HCT116 (cell line): ENCODE data around the gene JAGN1. TPM values are rescaled to one million over a fixed set of nuclear protein-coding genes. Genes with fewer than 3 reads are reported as not detected.

Experiments
- ATAC-seq: fragments of 200-7000 bp; cut with Tn5 transposase; 2 replicates; pipeline ENCODE4 v1.9.1; 2020; ENCODE audit warnings: mild to moderate bottlenecking, moderate library complexity
- BruUV-seq: library from RNA; stranded (reverse); fragments of 400-500 nt; replicated peaks from 2 replicates; lab custom pipeline; 2021; lab: Mats Ljungman, UMichigan
- CTCF ChIA-PET: fragments of 300-600 bp; sonication (Branson Sonifier 250); formaldehyde crosslinking; loops from one replicate; lab custom pipeline; 2021; ENCODE audit warnings: antibody characterized with exemption; lab: Charles Lee
- POLR2A ChIA-PET: fragments of 300-600, 350-600 bp; sonication (Branson Sonifier 250); formaldehyde crosslinking; loops from one replicate; lab custom pipeline; 2021; ENCODE audit warnings: antibody characterized with exemption; lab: Charles Lee
- RAD21 ChIA-PET, 2 experiments: fragments of 300-600 bp; sonication (Branson Sonifier 250); formaldehyde crosslinking; loops; one replicate each; lab custom pipeline; 2023; ENCODE audit warnings: low total read pairs in 2 of 2; ENCODE audit not compliant: uncharacterized antibody in 2 of 2, unreplicated experiment in 2 of 2, low non-redundant PET in 1 of 2; lab: Charles Lee
- DNase-seq: peaks from one replicate; pipeline ENCODE4 v3.0.0-alpha.2; 2010; ENCODE audit warnings: low read depth, low spot score
- H2AFZ ChIP-seq: fragments of 200-600 bp; shearing (Covaris generic), sonication (generic); 2 replicates; pipeline ENCODE4 v1.6.1; 2017; ENCODE audit warnings: low read depth, mixed run types, mixed read lengths, antibody characterized with exemption, low read length; ENCODE audit not compliant: poor library complexity, severe bottlenecking
- H3K27ac ChIP-seq: 2 replicates; pipeline ENCODE4 v1.5.1; 2012; ENCODE audit warnings: low read depth, low read length
- H3K27me3 ChIP-seq: fragments of 200-600 bp; sonication (generic); 2 replicates; pipeline ENCODE4 v1.6.1; 2016; ENCODE audit warnings: mixed run types, low read length, mixed read lengths; ENCODE audit not compliant: insufficient read depth
- H3K36me3 ChIP-seq, 2 experiments: fragments of 200-500 bp in 1 of 2; fragments of 200-600 bp in 1 of 2; sonication (Bioruptor generic) in 1 of 2; sonication (generic) in 1 of 2; 2 replicates each; pipeline versions ENCODE4 v1.5.1 to v1.6.1; 2014 to 2016; ENCODE audit warnings: low read length in 2 of 2, inconsistent platforms in 1 of 2, mixed read lengths in 1 of 2, mixed run types in 1 of 2; ENCODE audit not compliant: insufficient read depth in 2 of 2, control insufficient read depth in 1 of 2
- H3K4me1 ChIP-seq, 2 experiments: fragments of 200-600 bp in 1 of 2; sonication (generic) in 1 of 2; 2 replicates each; pipeline versions ENCODE4 v1.5.1 to v1.6.1; 2012 to 2017; ENCODE audit warnings: low read length in 2 of 2, inconsistent platforms in 1 of 2, mild to moderate bottlenecking in 1 of 2, mixed read lengths in 1 of 2, mixed run types in 1 of 2, moderate library complexity in 1 of 2; ENCODE audit not compliant: insufficient read depth in 2 of 2, control insufficient read depth in 1 of 2
- H3K4me2 ChIP-seq: fragments of 200-600 bp; sonication (generic); 2 replicates; pipeline ENCODE4 v1.6.1; 2017; ENCODE audit warnings: mixed run types, low read length, mixed read lengths
- H3K4me3 ChIP-seq, 2 experiments: fragments of 200-600 bp in 1 of 2; sonication (generic) in 1 of 2; replicated peaks in 1 of 2; 2 replicates each; pipeline ENCODE4 v1.5.1; 2011 to 2016; ENCODE audit warnings: low read length in 2 of 2, control low read depth in 1 of 2, low read depth in 1 of 2, mild to moderate bottlenecking in 1 of 2, mixed read lengths in 1 of 2, mixed run types in 1 of 2
- H3K79me2 ChIP-seq: fragments of 200-600 bp; sonication (generic); 2 replicates; pipeline ENCODE4 v1.6.1; 2017; ENCODE audit warnings: mild to moderate bottlenecking, mixed run types, low read length, moderate library complexity, mixed read lengths; ENCODE audit not compliant: insufficient read depth
- H3K9ac ChIP-seq: fragments of 200-600 bp; sonication (generic); 2 replicates; pipeline ENCODE4 v1.6.1; 2016; ENCODE audit warnings: low read length, mixed read lengths
- H3K9me2 ChIP-seq: fragments of 200-600 bp; sonication (generic), shearing (Covaris generic); 2 replicates; pipeline ENCODE4 v1.6.1; 2017; ENCODE audit warnings: mixed run types, mild to moderate bottlenecking, moderate library complexity; ENCODE audit not compliant: insufficient read depth
- H3K9me3 ChIP-seq, 2 experiments: fragments of 200-500 bp in 1 of 2; fragments of 200-600 bp in 1 of 2; sonication (Bioruptor generic) in 1 of 2; sonication (generic) in 1 of 2; 2 replicates each; pipeline ENCODE4 v1.6.1; 2014 to 2017; ENCODE audit warnings: low read length in 2 of 2, mixed read lengths in 2 of 2, inconsistent platforms in 1 of 2, low read depth in 1 of 2, mild to moderate bottlenecking in 1 of 2, mixed run types in 1 of 2, moderate library complexity in 1 of 2; ENCODE audit not compliant: control insufficient read depth in 1 of 2, insufficient read depth in 1 of 2
- H4K20me1 ChIP-seq: fragments of 200-600 bp; sonication (generic), shearing (Covaris generic); 2 replicates; pipeline ENCODE4 v1.6.1; 2017; ENCODE audit warnings: mixed run types, mild to moderate bottlenecking, moderate library complexity; ENCODE audit not compliant: insufficient read depth
- CBX3 ChIP-seq: IDR thresholded peaks from 2 replicates; pipeline ENCODE4 v1.6.1; 2012; ENCODE audit warnings: low read depth
- CEBPB ChIP-seq: IDR thresholded peaks from 2 replicates; pipeline ENCODE4 v1.6.1; 2012; ENCODE audit warnings: low read depth
- EGR1 ChIP-seq: IDR thresholded peaks from 2 replicates; pipeline ENCODE4 v1.6.1; 2012; ENCODE audit warnings: low read depth
- EZH2 ChIP-seq: fragments of 200-600 bp; sonication (generic); IDR thresholded peaks from 2 replicates; pipeline ENCODE4 v1.6.1; 2017; ENCODE audit warnings: antibody characterized with exemption, mixed run types
- EZH2phosphoT487 ChIP-seq: fragments of 200-600 bp; IDR thresholded peaks from 2 replicates; pipeline ENCODE4 v1.6.1; 2018; ENCODE audit warnings: antibody characterized with exemption, borderline replicate concordance
- FOSL1 ChIP-seq: IDR thresholded peaks from 2 replicates; pipeline ENCODE4 v1.6.1; 2012; ENCODE audit warnings: low read depth
- JUND ChIP-seq: IDR thresholded peaks from 2 replicates; pipeline ENCODE4 v1.6.1; 2012
- POLR2A ChIP-seq: IDR thresholded peaks from 2 replicates; pipeline ENCODE4 v1.7.0; 2011; ENCODE audit warnings: borderline replicate concordance; ENCODE audit not compliant: insufficient read depth, insufficient read length; ENCODE audit errors: extremely low read depth
- POLR2AphosphoS5 ChIP-seq: IDR thresholded peaks from 2 replicates; pipeline ENCODE4 v1.6.1; 2011; ENCODE audit warnings: mild to moderate bottlenecking, low read depth, low read length, moderate library complexity
- RAD21 ChIP-seq: IDR thresholded peaks from 2 replicates; pipeline ENCODE4 v1.6.1; 2012; ENCODE audit warnings: low read depth, mild to moderate bottlenecking
- SIN3A ChIP-seq: IDR thresholded peaks from 2 replicates; pipeline ENCODE4 v1.6.1; 2012; ENCODE audit warnings: low read depth
- SP1 ChIP-seq: IDR thresholded peaks from 2 replicates; pipeline ENCODE4 v1.6.1; 2012; ENCODE audit warnings: low read depth
- TCF7L2 ChIP-seq: IDR thresholded peaks from 2 replicates; pipeline ENCODE4 v1.7.0; 2011; ENCODE audit warnings: borderline replicate concordance, inconsistent platforms; ENCODE audit not compliant: insufficient read depth, insufficient read length; ENCODE audit errors: extremely low read depth
- YY1 ChIP-seq: IDR thresholded peaks from 2 replicates; pipeline ENCODE4 v1.6.1; 2011; ENCODE audit warnings: low read length, low read depth, moderate library complexity, mild to moderate bottlenecking; ENCODE audit not compliant: insufficient replicate concordance; ENCODE audit errors: extremely low read depth
- ZNF274 ChIP-seq: fragments of 200-500 bp; sonication (Bioruptor generic); IDR thresholded peaks from 2 replicates; pipeline ENCODE4 v1.6.1; 2014; ENCODE audit warnings: mild to moderate bottlenecking, low read depth, low read length, inconsistent platforms
- intact Hi-C: fragments of 100-400 bp; cut with micrococcal nuclease; formaldehyde crosslinking; loops from 2 replicates; pipeline ENCODE4 v1.10.0; 2022
- total RNA-seq: library from RNA; stranded (reverse); gene quantifications from one replicate; pipeline ENCODE4 v1.2.1, GENCODE V29; 2021; ENCODE audit not compliant: unreplicated experiment
- TF ChIP-seq, protein P1 (sequence below): IDR thresholded peaks from 2 replicates; pipeline ENCODE4 v1.6.1; 2011; ENCODE audit warnings: mild to moderate bottlenecking, low read length, moderate library complexity; ENCODE audit not compliant: insufficient replicate concordance; ENCODE audit errors: extremely low read depth
- TF ChIP-seq, protein P2 (sequence below), 3 experiments: fragments of 200-600 bp in 1 of 3; sonication (generic) in 1 of 3; IDR thresholded peaks in 2 of 3; conservative IDR thresholded peaks in 1 of 3; 2 replicates each; pipeline ENCODE4 v1.5.1; 2012 to 2017; ENCODE audit warnings: low read depth in 2 of 3, low read length in 2 of 3, antibody characterized with exemption in 1 of 3, borderline replicate concordance in 1 of 3, control low read depth in 1 of 3, mild to moderate bottlenecking in 1 of 3, mixed read lengths in 1 of 3, mixed run types in 1 of 3, moderate library complexity in 1 of 3; ENCODE audit not compliant: insufficient read depth in 1 of 3
- TF ChIP-seq, protein P3 (sequence below): IDR thresholded peaks from 2 replicates; pipeline ENCODE4 v1.6.1; 2012

JAGN1 gene
- total RNA-seq, 1 experiment from 2014 or later, result 33.4 TPM

DNA sequence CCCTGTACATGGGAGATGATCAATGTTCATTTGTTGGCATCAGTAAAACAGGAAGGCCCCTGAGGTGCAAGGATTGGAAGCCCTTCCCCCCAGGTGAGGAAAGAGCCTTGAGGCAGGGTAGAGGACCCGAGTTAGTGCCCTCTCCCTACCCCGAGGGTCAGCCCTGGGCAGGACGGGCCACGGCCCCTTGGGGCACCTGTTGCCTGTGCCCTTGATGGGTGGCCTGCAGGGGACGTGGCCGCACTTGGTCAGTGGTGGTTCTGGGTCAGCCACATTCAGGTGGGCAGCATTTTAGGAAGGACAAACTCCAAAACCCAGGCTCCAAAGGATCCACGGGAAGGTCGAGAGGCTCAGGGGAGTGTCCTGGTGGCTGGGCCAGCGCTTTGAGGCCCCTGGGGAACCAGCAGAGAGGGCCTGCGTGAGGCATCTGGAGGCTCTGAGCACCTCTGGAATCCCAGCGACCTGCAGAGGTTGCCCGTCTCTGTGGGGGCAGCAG, 30.8 kb upstream of the JAGN1 start (continued):
- TF ChIP-seq CEBPB, result no peak
- TF ChIP-seq ZNF274, result no peak
- TF ChIP-seq EZH2phosphoT487, result no peak

DNA sequence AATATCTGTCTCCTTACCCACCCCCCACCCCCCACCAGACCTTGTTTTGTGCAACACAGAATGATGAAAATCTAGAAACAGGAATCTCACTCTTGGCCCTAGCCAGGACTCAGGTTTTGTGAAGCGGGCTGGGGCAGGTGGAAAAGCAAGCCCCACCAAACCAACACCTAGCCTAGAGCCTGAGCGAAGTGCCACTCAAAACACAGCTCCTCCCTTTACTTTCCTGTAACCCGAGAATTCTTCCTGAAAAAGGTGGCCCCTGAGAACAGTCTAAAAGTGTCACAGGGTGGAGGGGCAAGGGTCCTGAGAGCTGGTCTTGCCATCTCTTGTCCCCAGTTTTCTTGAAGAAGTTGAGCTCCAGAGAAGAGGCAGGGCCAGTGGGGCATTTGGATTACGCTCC, 29.2 kb upstream of the JAGN1 start:
- BruUV-seq, result no TSS peak
- H3K27ac ChIP-seq, result no peak overlapping the region
- H3K4me3 ChIP-seq, result no peak overlapping the region
- ChIA-PET RAD21 (interaction anchor here in 1 of 2 experiments (0.8 kb wide), 1 partner anchor 134 kb away, joined by 5 read pairs; no protein-coding TSS in a partner anchor), CTCF (no interaction called here), POLR2A (no interaction called here)
- H3K27me3 ChIP-seq, result no peaks in the 10 kb centered on the region
- H3K4me2 ChIP-seq, result no peak overlapping the region
- TF ChIP-seq POLR2A, result no peak
- no peak for TF ChIP-seq YY1
- TF ChIP-seq RAD21, result no peak
- no peak for TF ChIP-seq CBX3
- TF ChIP-seq EZH2, result no peak
- no peak for TF ChIP-seq EGR1
- no peak for TF ChIP-seq JUND
- TF ChIP-seq, protein P1, sequence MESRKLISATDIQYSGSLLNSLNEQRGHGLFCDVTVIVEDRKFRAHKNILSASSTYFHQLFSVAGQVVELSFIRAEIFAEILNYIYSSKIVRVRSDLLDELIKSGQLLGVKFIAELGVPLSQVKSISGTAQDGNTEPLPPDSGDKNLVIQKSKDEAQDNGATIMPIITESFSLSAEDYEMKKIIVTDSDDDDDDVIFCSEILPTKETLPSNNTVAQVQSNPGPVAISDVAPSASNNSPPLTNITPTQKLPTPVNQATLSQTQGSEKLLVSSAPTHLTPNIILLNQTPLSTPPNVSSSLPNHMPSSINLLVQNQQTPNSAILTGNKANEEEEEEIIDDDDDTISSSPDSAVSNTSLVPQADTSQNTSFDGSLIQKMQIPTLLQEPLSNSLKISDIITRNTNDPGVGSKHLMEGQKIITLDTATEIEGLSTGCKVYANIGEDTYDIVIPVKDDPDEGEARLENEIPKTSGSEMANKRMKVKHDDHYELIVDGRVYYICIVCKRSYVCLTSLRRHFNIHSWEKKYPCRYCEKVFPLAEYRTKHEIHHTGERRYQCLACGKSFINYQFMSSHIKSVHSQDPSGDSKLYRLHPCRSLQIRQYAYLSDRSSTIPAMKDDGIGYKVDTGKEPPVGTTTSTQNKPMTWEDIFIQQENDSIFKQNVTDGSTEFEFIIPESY, result no peak
- TF ChIP-seq, protein P2, sequence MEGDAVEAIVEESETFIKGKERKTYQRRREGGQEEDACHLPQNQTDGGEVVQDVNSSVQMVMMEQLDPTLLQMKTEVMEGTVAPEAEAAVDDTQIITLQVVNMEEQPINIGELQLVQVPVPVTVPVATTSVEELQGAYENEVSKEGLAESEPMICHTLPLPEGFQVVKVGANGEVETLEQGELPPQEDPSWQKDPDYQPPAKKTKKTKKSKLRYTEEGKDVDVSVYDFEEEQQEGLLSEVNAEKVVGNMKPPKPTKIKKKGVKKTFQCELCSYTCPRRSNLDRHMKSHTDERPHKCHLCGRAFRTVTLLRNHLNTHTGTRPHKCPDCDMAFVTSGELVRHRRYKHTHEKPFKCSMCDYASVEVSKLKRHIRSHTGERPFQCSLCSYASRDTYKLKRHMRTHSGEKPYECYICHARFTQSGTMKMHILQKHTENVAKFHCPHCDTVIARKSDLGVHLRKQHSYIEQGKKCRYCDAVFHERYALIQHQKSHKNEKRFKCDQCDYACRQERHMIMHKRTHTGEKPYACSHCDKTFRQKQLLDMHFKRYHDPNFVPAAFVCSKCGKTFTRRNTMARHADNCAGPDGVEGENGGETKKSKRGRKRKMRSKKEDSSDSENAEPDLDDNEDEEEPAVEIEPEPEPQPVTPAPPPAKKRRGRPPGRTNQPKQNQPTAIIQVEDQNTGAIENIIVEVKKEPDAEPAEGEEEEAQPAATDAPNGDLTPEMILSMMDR (IDR thresholded peaks at IDR 0.05 in 2 of 3, conservative IDR thresholded peaks at IDR 0.05 in 1 of 3; ENCODE audit: borderline replicate concordance in 1 of 3, insufficient read depth in 1 of 3, low read depth in 2 of 3, low read length in 2 of 3), result no peak
- no peak for TF ChIP-seq POLR2AphosphoS5
- no peak for TF ChIP-seq TCF7L2
- no peak for TF ChIP-seq CEBPB
- TF ChIP-seq, protein P3, sequence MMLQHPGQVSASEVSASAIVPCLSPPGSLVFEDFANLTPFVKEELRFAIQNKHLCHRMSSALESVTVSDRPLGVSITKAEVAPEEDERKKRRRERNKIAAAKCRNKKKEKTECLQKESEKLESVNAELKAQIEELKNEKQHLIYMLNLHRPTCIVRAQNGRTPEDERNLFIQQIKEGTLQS, result no peak
- no peak for TF ChIP-seq SP1
- no peak for TF ChIP-seq FOSL1
- no peak for TF ChIP-seq SIN3A
- no peak for TF ChIP-seq ZNF274
- TF ChIP-seq, all 23 proteins: peak for 0
- no peak for ATAC-seq
- Histone ChIP-seq H3K36me3 (no peaks in the 10 kb centered on the region), H3K9me2 (no peaks in the 10 kb centered on the region), H3K4me1 (peaks cover 0 to 11% of the 10 kb centered on the region in 2 experiments; a peak in 1 of 4 replicates), H2AFZ (no peak overlapping the region), H3K9me3 (no peaks in the 10 kb centered on the region), H3K79me2 (no peaks in the 10 kb centered on the region), H4K20me1 (no peaks in the 10 kb centered on the region), H3K9ac (no peak overlapping the region)
- intact Hi-C loops, result no loop called here
- DNase-seq, result no peak
